ENCODE results near the gene MTHFD1L.
"Not testable (repeated sequence)": the region's sequence is repeated elsewhere in the genome, so short reads cannot be mapped to it uniquely, and the experiment has no call there.

MTHFD1L gene

GRCh38 chr6:151075005-151075404 is 209.5 kb downstream of the MTHFD1L start:
- H3K4me3 ChIP-seq (ENCODE audit: low read depth, low read length): no peak overlapping the region
- no peak for DNase-seq (ENCODE audit: low read depth)

GRCh38 chr6:151075527-151075926 is 210.0 kb downstream of the MTHFD1L start:
- DNase-seq (ENCODE audit: low read depth): peak; percentile 36

GRCh38 chr6:151075930-151076555 is 210.5 kb downstream of the MTHFD1L start:
- H3K4me3 ChIP-seq (ENCODE audit: low read depth, low read length): no peak overlapping the region
- DNase-seq (ENCODE audit: low read depth): no peak

More at GRCh38 chr6:151075527-151075926, 210.0 kb downstream of the MTHFD1L start:
- no peak overlapping the region for H3K4me3 ChIP-seq (ENCODE audit: low read depth, low read length)

GRCh38 chr6:151078655-151079054 is 213.2 kb downstream of the MTHFD1L start:
- H3K4me3 ChIP-seq (ENCODE audit: low read depth, low read length): no peak overlapping the region
- no peak for DNase-seq (ENCODE audit: low read depth)

- DNase-seq (ENCODE audit: low read depth): no peak
- no peak overlapping the region for H3K4me3 ChIP-seq (ENCODE audit: low read depth, low read length)
These were observed 216.2 kb downstream of the MTHFD1L start for GRCh38 chr6:151081656-151082055.

GRCh38 chr6:151082079-151082478 is 216.6 kb downstream of the MTHFD1L start:
- H3K4me3 ChIP-seq (ENCODE audit: low read depth, low read length): no peak overlapping the region
- no peak for DNase-seq (ENCODE audit: low read depth)

GRCh38 chr6:151084275-151084674 is 218.8 kb downstream of the MTHFD1L start:
- DNase-seq (ENCODE audit: low read depth): no peak
- no peak overlapping the region for H3K4me3 ChIP-seq (ENCODE audit: low read depth, low read length)

- not testable (repeated sequence) for DNase-seq (ENCODE audit: low read depth); H3K4me3 ChIP-seq (ENCODE audit: low read depth, low read length)
These were observed 221.6 kb downstream of the MTHFD1L start for GRCh38 chr6:151087055-151087454.

- H3K4me3 ChIP-seq (ENCODE audit: low read depth, low read length): no peak overlapping the region
- DNase-seq (ENCODE audit: low read depth): peak; percentile 92
These were observed 222.5 kb downstream of the MTHFD1L start for GRCh38 chr6:151087861-151088598.

- no peak for DNase-seq (ENCODE audit: low read depth)
- no peak overlapping the region for H3K4me3 ChIP-seq (ENCODE audit: low read depth, low read length)
These were observed 223.1 kb downstream of the MTHFD1L start for GRCh38 chr6:151088599-151088935.

GRCh38 chr6:151088963-151089362 is 223.5 kb downstream of the MTHFD1L start:
- no peak for DNase-seq (ENCODE audit: low read depth)
- H3K4me3 ChIP-seq (ENCODE audit: low read depth, low read length): no peak overlapping the region

GRCh38 chr6:151089978-151090377 is 224.5 kb downstream of the MTHFD1L start:
- H3K4me3 ChIP-seq (ENCODE audit: low read depth, low read length): no peak overlapping the region
- DNase-seq (ENCODE audit: low read depth): no peak

GRCh38 chr6:151091571-151091970 is 226.1 kb downstream of the MTHFD1L start:
- no peak for DNase-seq (ENCODE audit: low read depth)
- H3K4me3 ChIP-seq (ENCODE audit: low read depth, low read length): no peak overlapping the region

- no peak for DNase-seq (ENCODE audit: low read depth)
- H3K4me3 ChIP-seq (ENCODE audit: low read depth, low read length): no peak overlapping the region
These were observed 227.1 kb downstream of the MTHFD1L start for GRCh38 chr6:151092591-151092990.

- DNase-seq (ENCODE audit: low read depth): no peak
- H3K4me3 ChIP-seq (ENCODE audit: low read depth, low read length): no peak overlapping the region
These were observed 228.2 kb downstream of the MTHFD1L start for GRCh38 chr6:151093706-151094105.

GRCh38 chr6:151095538-151096254 is 230.2 kb downstream of the MTHFD1L start:
- DNase-seq (ENCODE audit: low read depth): no peak
- no peak overlapping the region for H3K4me3 ChIP-seq (ENCODE audit: low read depth, low read length)

GRCh38 chr6:151096255-151096612 is 230.7 kb downstream of the MTHFD1L start:
- no peak overlapping the region for H3K4me3 ChIP-seq (ENCODE audit: low read depth, low read length)
- peak; percentile 37 for DNase-seq (ENCODE audit: low read depth)

- DNase-seq (ENCODE audit: low read depth): no peak
- H3K4me3 ChIP-seq (ENCODE audit: low read depth, low read length): no peak overlapping the region
These were observed 231.4 kb downstream of the MTHFD1L start for GRCh38 chr6:151096691-151097606.

- no peak for DNase-seq (ENCODE audit: low read depth)
- no peak overlapping the region for H3K4me3 ChIP-seq (ENCODE audit: low read depth, low read length)
These were observed 232.7 kb downstream of the MTHFD1L start for GRCh38 chr6:151098166-151098565.

- no peak for DNase-seq (ENCODE audit: low read depth)
- H3K4me3 ChIP-seq (ENCODE audit: low read depth, low read length): no peak overlapping the region
These were observed 234.8 kb downstream of the MTHFD1L start for GRCh38 chr6:151100326-151100725.

Measured in skeletal muscle cell (primary cell).